CD14-positive monocyte (primary cell): ENCODE results near the gene ANKRD30A. TPM values are rescaled to one million over a fixed set of nuclear protein-coding genes. Genes with fewer than 3 reads are reported as not detected.

Source experiments
- DNase-seq, 3 donors: peaks; one replicate each; pipeline ENCODE4 v3.0.0-alpha.2; 2011 to 2022
- H2AFZ ChIP-seq: 2 replicates; pipeline ENCODE4 v1.6.0; 2012; ENCODE audit warnings: mild to moderate bottlenecking, low read depth, low read length, inconsistent platforms; ENCODE audit not compliant: insufficient read depth, poor library complexity, severe bottlenecking
- H3K27ac ChIP-seq, 2 donors: 1 replicate in 1 of 2; 2 replicates in 1 of 2; pipeline ENCODE4 v1.5.1; 2012 to 2013; ENCODE audit warnings: low read length in 2 of 2, control low read depth in 1 of 2, inconsistent platforms in 1 of 2, low read depth in 1 of 2, mild to moderate bottlenecking in 1 of 2
- H3K27me3 ChIP-seq, 2 donors: one replicate each; pipeline versions ENCODE4 v1.6.0 to v1.6.1; 2011 to 2013; ENCODE audit warnings: low read length in 2 of 2; ENCODE audit not compliant: control insufficient read depth in 2 of 2, insufficient read depth in 2 of 2
- H3K36me3 ChIP-seq, 2 donors: replicated peaks in 1 of 2; 1 replicate in 1 of 2; 2 replicates in 1 of 2; pipeline versions ENCODE4 v1.5.1 to v1.6.1; 2012 to 2013; ENCODE audit warnings: low read length in 2 of 2, control low read depth in 1 of 2, inconsistent platforms in 1 of 2, mild to moderate bottlenecking in 1 of 2; ENCODE audit not compliant: insufficient read depth in 2 of 2, control insufficient read depth in 1 of 2
- H3K4me1 ChIP-seq, 2 donors: 1 replicate in 1 of 2; 2 replicates in 1 of 2; pipeline versions ENCODE4 v1.5.1 to v1.6.1; 2012 to 2013; ENCODE audit warnings: low read length in 2 of 2, control low read depth in 1 of 2, inconsistent platforms in 1 of 2, mild to moderate bottlenecking in 1 of 2, moderate library complexity in 1 of 2; ENCODE audit not compliant: insufficient read depth in 2 of 2, control insufficient read depth in 1 of 2
- H3K4me2 ChIP-seq: replicated peaks from 2 replicates; pipeline ENCODE3; 2012; ENCODE audit warnings: low read length, moderate library complexity, mild to moderate bottlenecking; ENCODE audit not compliant: poor library complexity, severe bottlenecking; ENCODE audit errors: extremely low read depth
- H3K4me3 ChIP-seq, 3 experiments: fragments of 200-600 bp in 1 of 3; sonication (generic) in 1 of 3; replicated peaks in 1 of 3; 1 replicate in 2 of 3; 2 replicates in 1 of 3; pipeline ENCODE4 v1.5.1; 2011 to 2013; ENCODE audit warnings: low read length in 3 of 3, mild to moderate bottlenecking in 3 of 3, control low read depth in 2 of 3, low read depth in 2 of 3, inconsistent platforms in 1 of 3, moderate library complexity in 1 of 3
- H3K79me2 ChIP-seq: 2 replicates; pipeline ENCODE4 v1.6.0; 2012; ENCODE audit warnings: mild to moderate bottlenecking, control low read depth, inconsistent platforms, low read length, moderate library complexity; ENCODE audit not compliant: insufficient read depth
- H3K9ac ChIP-seq: 2 replicates; pipeline ENCODE4 v1.6.0; 2017; ENCODE audit warnings: low read length, mild to moderate bottlenecking; ENCODE audit not compliant: insufficient read depth, poor library complexity, severe bottlenecking
- H3K9me3 ChIP-seq, 2 donors: replicated peaks in 1 of 2; 1 replicate in 1 of 2; 2 replicates in 1 of 2; pipeline versions ENCODE4 v1.5.1 to v1.6.1; 2012 to 2013; ENCODE audit warnings: low read length in 2 of 2, control low read depth in 1 of 2; ENCODE audit not compliant: control insufficient read depth in 1 of 2, insufficient read depth in 1 of 2
- H4K20me1 ChIP-seq: 2 replicates; pipeline ENCODE4 v1.6.0; 2012; ENCODE audit warnings: mild to moderate bottlenecking, low read length, control low read depth, moderate library complexity; ENCODE audit not compliant: insufficient read depth
- H3K27ac Mint-ChIP-seq, 7 donors: one replicate each; pipeline ENCODE4 v1.8.0; 2020; ENCODE audit warnings: mild to moderate bottlenecking in 7 of 7, mixed read lengths in 7 of 7, moderate library complexity in 6 of 7, inconsistent platforms in 2 of 7
- H3K27me3 Mint-ChIP-seq, 3 donors: one replicate each; pipeline ENCODE4 v1.8.0; 2021 to 2022; ENCODE audit warnings: low read depth in 3 of 3, mild to moderate bottlenecking in 3 of 3, mixed read lengths in 3 of 3, moderate library complexity in 3 of 3, inconsistent platforms in 1 of 3
- H3K36me3 Mint-ChIP-seq, 2 donors: one replicate each; pipeline ENCODE4 v1.8.0; 2020; ENCODE audit warnings: mixed read lengths in 2 of 2, inconsistent platforms in 1 of 2, mild to moderate bottlenecking in 1 of 2
- H3K4me1 Mint-ChIP-seq: one replicate; pipeline ENCODE4 v1.8.0; 2020; ENCODE audit warnings: mild to moderate bottlenecking, mixed read lengths
- H3K4me3 Mint-ChIP-seq, 2 donors: one replicate each; pipeline ENCODE4 v1.8.0; 2020; ENCODE audit warnings: mild to moderate bottlenecking in 2 of 2, mixed read lengths in 2 of 2, moderate library complexity in 1 of 2
- H3K9me3 Mint-ChIP-seq, 7 donors: one replicate each; pipeline ENCODE4 v1.8.0; 2020 to 2022; ENCODE audit warnings: mixed read lengths in 7 of 7, mild to moderate bottlenecking in 6 of 7, moderate library complexity in 6 of 7, inconsistent platforms in 2 of 7
- WGBS: methylation state at CpG from one replicate; pipeline ENCODE4 v1.1.5; 2013; ENCODE audit warnings: missing lambda C conversion rate; ENCODE audit not compliant: insufficient coverage; 5-methylcytosine and 5-hydroxymethylcytosine counted together
- intact Hi-C, 2 donors: fragments of 100-400 bp; cut with micrococcal nuclease; formaldehyde crosslinking; loops; one replicate each; pipeline versions ENCODE4 v1.15.0 to v1.15.1; 2023
- polyA plus RNA-seq, 3 donors: library from polyadenylated mRNA; depleted of rRNA in 1 of 3; unstranded in 2 of 3; stranded (reverse) in 1 of 3; fragments of 300-500 nt in 2 of 3; fragments of >200 nt in 1 of 3; fragmentation: Illumina TruSeq in 2 of 3; gene quantifications; 1 replicate in 2 of 3; 2 replicates in 1 of 3; pipeline ENCODE4 v1.2.3, GENCODE V29; 2012 to 2021
- small RNA-seq: library from RNA; depleted of rRNA; stranded (forward); fragments of <200 nt; gene quantifications from one replicate; pipeline ENCODE3, GENCODE V24; 2012; ENCODE audit warnings: low read depth; ENCODE audit not compliant: insufficient read length
- TF ChIP-seq, protein P1 (sequence below): fragments of 200-600 bp; IDR thresholded peaks from one replicate; pipeline ENCODE4 v1.8.0; 2022; ENCODE audit warnings: antibody characterized with exemption, mild to moderate bottlenecking

Gene ANKRD30A
- polyA plus RNA-seq, 3 donors, result not detected

DNA sequence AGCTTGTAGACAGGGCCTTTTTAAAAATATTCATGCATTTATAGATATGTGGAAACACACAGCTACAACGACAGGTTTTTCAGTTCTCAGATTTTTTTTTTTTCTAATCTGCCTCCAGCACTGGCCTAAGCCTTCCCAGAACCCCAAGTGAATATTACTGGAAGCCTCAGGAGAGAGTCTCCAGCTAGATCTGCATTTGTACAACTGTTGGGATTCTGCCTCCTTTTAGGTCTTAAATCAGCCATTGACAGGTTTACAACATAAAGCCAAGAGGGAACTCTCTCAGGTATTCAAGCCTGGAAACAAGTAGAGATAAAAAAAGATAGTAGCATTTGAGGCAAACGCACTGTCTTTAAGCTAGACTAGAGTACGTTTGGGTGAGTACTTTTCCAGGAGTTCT, 275.8 kb downstream of the ANKRD30A start:
- Histone ChIP-seq H3K27ac (no peak overlapping the region), H3K4me2 (no peak overlapping the region), H3K79me2 (no peaks in the 10 kb centered on the region), H3K4me3 (no peak overlapping the region), H3K9ac (no peak overlapping the region), H3K9me3 (peaks cover 27 to 58% of the 10 kb centered on the region in 2 donors), H3K4me1 (no peaks in the 10 kb centered on the region), H4K20me1 (no peaks in the 10 kb centered on the region), H3K27me3 (no peaks in the 10 kb centered on the region), H3K36me3 (no peaks in the 10 kb centered on the region), H2AFZ (no peak overlapping the region)
- Mint-ChIP-seq H3K4me1 (no peaks in the 10 kb centered on the region), H3K36me3 (no peaks in the 10 kb centered on the region), H3K4me3 (no peak overlapping the region), H3K9me3 (peaks cover 9 to 40% (median 23%) of the 10 kb centered on the region in 7 donors), H3K27me3 (peaks cover 0 to 1% (median 0%) of the 10 kb centered on the region in 3 donors), H3K27ac (no peak overlapping the region)
- intact Hi-C loops, result no loop called here
- 86% methylated on average over 2 of the region's 3 CpGs for WGBS
- DNase-seq, result no peak
- TF ChIP-seq, protein P1, sequence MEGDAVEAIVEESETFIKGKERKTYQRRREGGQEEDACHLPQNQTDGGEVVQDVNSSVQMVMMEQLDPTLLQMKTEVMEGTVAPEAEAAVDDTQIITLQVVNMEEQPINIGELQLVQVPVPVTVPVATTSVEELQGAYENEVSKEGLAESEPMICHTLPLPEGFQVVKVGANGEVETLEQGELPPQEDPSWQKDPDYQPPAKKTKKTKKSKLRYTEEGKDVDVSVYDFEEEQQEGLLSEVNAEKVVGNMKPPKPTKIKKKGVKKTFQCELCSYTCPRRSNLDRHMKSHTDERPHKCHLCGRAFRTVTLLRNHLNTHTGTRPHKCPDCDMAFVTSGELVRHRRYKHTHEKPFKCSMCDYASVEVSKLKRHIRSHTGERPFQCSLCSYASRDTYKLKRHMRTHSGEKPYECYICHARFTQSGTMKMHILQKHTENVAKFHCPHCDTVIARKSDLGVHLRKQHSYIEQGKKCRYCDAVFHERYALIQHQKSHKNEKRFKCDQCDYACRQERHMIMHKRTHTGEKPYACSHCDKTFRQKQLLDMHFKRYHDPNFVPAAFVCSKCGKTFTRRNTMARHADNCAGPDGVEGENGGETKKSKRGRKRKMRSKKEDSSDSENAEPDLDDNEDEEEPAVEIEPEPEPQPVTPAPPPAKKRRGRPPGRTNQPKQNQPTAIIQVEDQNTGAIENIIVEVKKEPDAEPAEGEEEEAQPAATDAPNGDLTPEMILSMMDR, result no peak

DNA sequence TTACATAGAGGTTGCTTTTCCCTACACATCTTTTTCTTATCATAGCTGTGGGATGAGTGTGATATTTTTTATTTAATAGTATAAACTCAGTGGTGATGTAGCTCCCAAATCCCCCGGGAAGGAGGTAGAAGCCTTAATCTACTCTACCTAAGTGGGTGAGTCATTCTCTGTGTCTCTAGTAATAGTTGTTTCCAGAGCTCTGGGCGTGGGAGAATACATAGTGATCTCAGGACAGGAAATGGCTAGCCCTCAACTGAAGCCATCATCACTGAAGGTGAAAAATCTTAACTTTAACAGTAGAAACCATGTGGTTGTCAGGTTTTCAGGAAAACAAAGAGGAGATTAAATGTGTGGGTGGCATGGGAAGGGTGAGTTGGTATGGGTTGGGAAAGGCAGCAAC, 278.4 kb downstream of the ANKRD30A start:
- Histone ChIP-seq H4K20me1 (no peaks in the 10 kb centered on the region), H3K27me3 (no peaks in the 10 kb centered on the region), H3K9me3 (peaks cover 28 to 52% of the 10 kb centered on the region in 2 donors), H3K27ac (no peak overlapping the region), H2AFZ (no peak overlapping the region), H3K9ac (no peak overlapping the region), H3K36me3 (no peaks in the 10 kb centered on the region), H3K79me2 (no peaks in the 10 kb centered on the region), H3K4me1 (no peaks in the 10 kb centered on the region), H3K4me2 (no peak overlapping the region), H3K4me3 (no peak overlapping the region)
- DNase-seq, result no peak
- no CpG with 5 or more reads among the region's 2 CpGs for WGBS
- intact Hi-C loops, result no loop called here
- Mint-ChIP-seq H3K27ac (no peak overlapping the region), H3K4me1 (no peaks in the 10 kb centered on the region), H3K9me3 (peaks cover 4 to 40% (median 24%) of the 10 kb centered on the region in 7 donors), H3K4me3 (no peak overlapping the region), H3K36me3 (no peaks in the 10 kb centered on the region), H3K27me3 (peaks cover 1 to 2% (median 1%) of the 10 kb centered on the region in 3 donors)
- TF ChIP-seq, protein P1, result no peak

Small RNA genes lying within 50 kb of the gene (small RNA-seq; reads per million reads assigned to genes)
- gene RF00019, result not detected
- not detected for gene RN7SL314P
- gene RNU6-811P, result not detected
